ENCODE results near the gene SEC31B.

The SEC31B gene, protein sequence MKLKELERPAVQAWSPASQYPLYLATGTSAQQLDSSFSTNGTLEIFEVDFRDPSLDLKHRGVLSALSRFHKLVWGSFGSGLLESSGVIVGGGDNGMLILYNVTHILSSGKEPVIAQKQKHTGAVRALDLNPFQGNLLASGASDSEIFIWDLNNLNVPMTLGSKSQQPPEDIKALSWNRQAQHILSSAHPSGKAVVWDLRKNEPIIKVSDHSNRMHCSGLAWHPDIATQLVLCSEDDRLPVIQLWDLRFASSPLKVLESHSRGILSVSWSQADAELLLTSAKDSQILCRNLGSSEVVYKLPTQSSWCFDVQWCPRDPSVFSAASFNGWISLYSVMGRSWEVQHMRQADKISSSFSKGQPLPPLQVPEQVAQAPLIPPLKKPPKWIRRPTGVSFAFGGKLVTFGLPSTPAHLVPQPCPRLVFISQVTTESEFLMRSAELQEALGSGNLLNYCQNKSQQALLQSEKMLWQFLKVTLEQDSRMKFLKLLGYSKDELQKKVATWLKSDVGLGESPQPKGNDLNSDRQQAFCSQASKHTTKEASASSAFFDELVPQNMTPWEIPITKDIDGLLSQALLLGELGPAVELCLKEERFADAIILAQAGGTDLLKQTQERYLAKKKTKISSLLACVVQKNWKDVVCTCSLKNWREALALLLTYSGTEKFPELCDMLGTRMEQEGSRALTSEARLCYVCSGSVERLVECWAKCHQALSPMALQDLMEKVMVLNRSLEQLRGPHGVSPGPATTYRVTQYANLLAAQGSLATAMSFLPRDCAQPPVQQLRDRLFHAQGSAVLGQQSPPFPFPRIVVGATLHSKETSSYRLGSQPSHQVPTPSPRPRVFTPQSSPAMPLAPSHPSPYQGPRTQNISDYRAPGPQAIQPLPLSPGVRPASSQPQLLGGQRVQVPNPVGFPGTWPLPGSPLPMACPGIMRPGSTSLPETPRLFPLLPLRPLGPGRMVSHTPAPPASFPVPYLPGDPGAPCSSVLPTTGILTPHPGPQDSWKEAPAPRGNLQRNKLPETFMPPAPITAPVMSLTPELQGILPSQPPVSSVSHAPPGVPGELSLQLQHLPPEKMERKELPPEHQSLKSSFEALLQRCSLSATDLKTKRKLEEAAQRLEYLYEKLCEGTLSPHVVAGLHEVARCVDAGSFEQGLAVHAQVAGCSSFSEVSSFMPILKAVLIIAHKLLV

GRCh38 chr10:100519311-100520051 lies at the start of gene SEC31B:
Gene SEC31B (minus strand): TSS chr10:100519861. CDS start chr10:100516952, 2,909 bp downstream.
- H3K27me3 Mint-ChIP-seq: no peaks in the 10 kb centered on the region
- no peak within 1 kb of the TSS for H3K4me3 Mint-ChIP-seq
- H3K27ac Mint-ChIP-seq: peak within 1 kb of the TSS; percentile 24
- no peaks in the 10 kb centered on the region for H3K9me3 Mint-ChIP-seq (ENCODE audit: low read depth)
- peaks cover 21% of the 10 kb centered on the region for H3K4me1 Mint-ChIP-seq (ENCODE audit: low read depth)
- H3K36me3 Mint-ChIP-seq: peaks cover 7% of the 10 kb centered on the region

GRCh38 chr10:100568912-100569311 lies 49.3 kb upstream of the SEC31B start:
- Mint-ChIP-seq H3K4me1 (ENCODE audit: low read depth) (no peaks in the 10 kb centered on the region), H3K9me3 (ENCODE audit: low read depth) (no peaks in the 10 kb centered on the region), H3K36me3 (no peaks in the 10 kb centered on the region), H3K27ac (no peak overlapping the region), H3K4me3 (no peak overlapping the region), H3K27me3 (peaks cover 24% of the 10 kb centered on the region)

DNA sequence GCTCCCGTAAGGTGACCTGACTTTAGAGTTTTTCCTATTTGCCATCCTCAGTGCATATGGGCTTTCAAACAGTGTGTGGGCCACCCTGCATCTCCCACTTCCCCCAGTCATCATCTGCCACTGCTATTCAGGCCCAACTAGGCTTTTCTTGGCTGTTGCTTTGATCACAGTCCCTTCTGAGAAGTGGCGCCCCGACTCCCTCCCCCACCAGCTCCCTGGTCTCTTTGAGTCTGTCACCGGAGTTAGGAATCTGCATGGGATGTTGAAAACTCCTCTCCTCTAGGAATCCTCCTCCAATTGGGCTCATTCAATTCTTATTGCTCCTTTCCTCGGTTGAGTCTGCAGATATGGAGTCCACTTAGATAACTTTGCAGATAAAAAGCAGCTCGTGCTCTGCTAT lies 48.2 kb upstream of the SEC31B start:
- H3K27me3 Mint-ChIP-seq: peaks cover 20% of the 10 kb centered on the region
- no peaks in the 10 kb centered on the region for H3K9me3 Mint-ChIP-seq (ENCODE audit: low read depth)
- H3K4me3 Mint-ChIP-seq: no peak overlapping the region
- no peaks in the 10 kb centered on the region for H3K36me3 Mint-ChIP-seq
- no peak overlapping the region for H3K27ac Mint-ChIP-seq
- peaks cover 2% of the 10 kb centered on the region for H3K4me1 Mint-ChIP-seq (ENCODE audit: low read depth)

DNA sequence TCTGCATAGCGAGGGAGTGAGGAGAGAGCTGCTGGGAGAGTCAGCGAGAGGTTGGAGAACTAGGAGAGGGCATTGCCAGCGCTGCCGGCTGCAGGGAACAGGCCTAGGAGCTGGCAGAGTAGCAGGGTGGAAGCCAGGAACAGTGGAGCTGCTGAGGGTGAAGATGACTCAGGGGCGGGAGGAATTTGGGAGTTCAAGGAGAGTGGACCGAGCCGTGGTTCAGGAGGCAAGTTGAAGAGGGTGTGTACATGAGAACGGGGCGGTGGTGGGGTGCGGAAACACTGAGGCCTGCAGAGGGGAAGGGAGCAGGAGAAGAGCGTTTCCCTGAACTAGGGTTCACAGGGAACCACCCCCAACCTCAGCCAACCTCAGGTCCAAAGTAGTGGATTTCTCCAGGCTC lies 47.6 kb upstream of the SEC31B start:
- H3K4me1 Mint-ChIP-seq (ENCODE audit: low read depth): peaks cover 4% of the 10 kb centered on the region
- H3K4me3 Mint-ChIP-seq: no peak overlapping the region
- no peaks in the 10 kb centered on the region for H3K36me3 Mint-ChIP-seq
- no peak overlapping the region for H3K27ac Mint-ChIP-seq
- H3K9me3 Mint-ChIP-seq (ENCODE audit: low read depth): no peaks in the 10 kb centered on the region
- peaks cover 19% of the 10 kb centered on the region for H3K27me3 Mint-ChIP-seq

DNA sequence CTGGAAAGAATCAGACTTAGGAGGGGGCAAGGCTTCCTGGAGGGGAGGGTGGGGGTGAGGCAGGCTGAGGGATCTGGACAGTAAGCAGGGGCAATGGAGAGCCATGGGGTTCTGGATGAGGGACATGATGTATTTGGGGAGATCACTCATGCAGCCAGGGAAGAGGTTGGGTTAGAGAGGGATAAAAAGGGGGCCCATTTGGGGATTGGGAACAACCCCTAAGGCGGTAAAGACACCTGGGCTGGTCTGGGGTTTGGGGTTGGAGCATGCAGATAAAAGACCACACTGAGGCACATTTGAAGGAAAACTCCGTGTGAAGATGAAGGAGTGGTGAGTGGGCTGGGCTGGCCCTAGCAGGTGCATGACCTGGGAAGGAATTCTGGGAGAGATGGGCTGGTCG lies 46.9 kb upstream of the SEC31B start:
- peaks cover 9% of the 10 kb centered on the region for H3K4me1 Mint-ChIP-seq (ENCODE audit: low read depth)
- H3K36me3 Mint-ChIP-seq: no peaks in the 10 kb centered on the region
- peaks cover 19% of the 10 kb centered on the region for H3K27me3 Mint-ChIP-seq
- H3K27ac Mint-ChIP-seq: no peak overlapping the region
- H3K4me3 Mint-ChIP-seq: no peak overlapping the region
- no peaks in the 10 kb centered on the region for H3K9me3 Mint-ChIP-seq (ENCODE audit: low read depth)

GRCh38 chr10:100565206-100565985 lies 45.7 kb upstream of the SEC31B start:
- Mint-ChIP-seq H3K36me3 (no peaks in the 10 kb centered on the region), H3K4me3 (no peak overlapping the region), H3K27me3 (peaks cover 19% of the 10 kb centered on the region), H3K4me1 (ENCODE audit: low read depth) (peaks cover 13% of the 10 kb centered on the region), H3K9me3 (ENCODE audit: low read depth) (no peaks in the 10 kb centered on the region), H3K27ac (no peak overlapping the region)

DNA sequence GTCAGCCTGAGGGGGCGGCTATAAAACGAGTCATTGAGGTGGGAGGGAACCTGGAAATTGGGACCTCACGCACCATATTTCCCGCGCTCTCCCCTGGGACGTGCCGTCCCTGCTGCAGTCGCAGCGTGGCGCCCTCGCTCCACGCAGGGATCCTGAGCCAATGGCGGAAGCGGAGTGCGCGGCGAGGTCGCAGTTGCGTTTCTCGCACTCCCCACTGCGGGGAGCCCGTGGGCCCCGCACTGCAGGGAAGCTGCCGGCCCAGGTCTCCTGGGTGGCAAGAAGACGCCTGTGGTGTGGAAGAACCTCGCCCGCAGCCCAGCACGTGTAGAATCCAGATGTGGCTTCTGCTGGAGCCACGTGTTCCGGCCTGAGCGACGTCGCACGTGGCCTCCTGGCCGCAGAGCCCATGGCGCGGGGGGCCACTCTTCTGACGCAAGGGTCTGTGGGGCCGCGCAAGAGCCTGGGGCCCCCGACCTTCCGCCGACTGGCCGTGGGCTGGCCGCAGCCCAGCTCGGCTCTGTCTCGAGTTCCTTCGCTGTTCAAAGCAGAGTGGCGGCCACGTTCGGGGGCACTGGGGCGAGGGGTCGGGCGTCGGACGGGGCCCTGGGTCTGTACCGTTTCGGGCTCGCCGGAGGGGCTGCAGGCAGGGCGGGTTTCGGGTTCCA lies 42.5 kb upstream of the SEC31B start:
- peak overlapping the region; percentile 22 for H3K4me3 Mint-ChIP-seq
- peaks cover 13% of the 10 kb centered on the region for H3K4me1 Mint-ChIP-seq (ENCODE audit: low read depth)
- H3K36me3 Mint-ChIP-seq: no peaks in the 10 kb centered on the region
- H3K27ac Mint-ChIP-seq: no peak overlapping the region
- H3K9me3 Mint-ChIP-seq (ENCODE audit: low read depth): no peaks in the 10 kb centered on the region
- peaks cover 13% of the 10 kb centered on the region for H3K27me3 Mint-ChIP-seq

GRCh38 chr10:100561005-100561404 lies 41.3 kb upstream of the SEC31B start:
- Mint-ChIP-seq H3K9me3 (ENCODE audit: low read depth) (no peaks in the 10 kb centered on the region), H3K36me3 (no peaks in the 10 kb centered on the region), H3K4me1 (ENCODE audit: low read depth) (peaks cover 13% of the 10 kb centered on the region), H3K27ac (no peak overlapping the region), H3K27me3 (peaks cover 4% of the 10 kb centered on the region), H3K4me3 (no peak overlapping the region)

DNA sequence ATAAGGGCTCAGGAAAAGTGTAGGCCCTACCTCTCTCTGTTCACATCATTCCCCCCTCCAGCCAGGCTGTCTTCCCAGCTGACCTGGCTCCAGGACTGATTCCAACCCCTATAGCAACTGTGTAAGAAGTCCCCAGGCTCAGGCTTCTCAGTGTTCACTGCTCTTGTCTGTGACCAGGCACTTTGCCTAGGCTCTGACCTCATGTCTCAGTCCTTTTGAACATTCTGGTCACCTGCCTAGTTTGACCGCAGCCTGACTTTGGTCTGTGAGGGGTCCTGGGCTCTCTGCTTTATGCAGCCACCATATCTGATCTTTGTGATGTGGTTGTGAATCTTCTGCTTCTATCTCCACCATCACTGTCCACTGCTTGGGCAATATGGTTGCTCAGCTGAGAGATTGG lies 40.6 kb upstream of the SEC31B start:
- Mint-ChIP-seq H3K9me3 (ENCODE audit: low read depth) (no peaks in the 10 kb centered on the region), H3K36me3 (no peaks in the 10 kb centered on the region), H3K4me1 (ENCODE audit: low read depth) (peaks cover 13% of the 10 kb centered on the region), H3K4me3 (no peak overlapping the region), H3K27me3 (peaks cover 3% of the 10 kb centered on the region), H3K27ac (no peak overlapping the region)

- H3K36me3 Mint-ChIP-seq: no peaks in the 10 kb centered on the region
- H3K4me1 Mint-ChIP-seq (ENCODE audit: low read depth): no peaks in the 10 kb centered on the region
- no peaks in the 10 kb centered on the region for H3K9me3 Mint-ChIP-seq (ENCODE audit: low read depth)
- H3K27ac Mint-ChIP-seq: no peak overlapping the region
- H3K4me3 Mint-ChIP-seq: no peak overlapping the region
- H3K27me3 Mint-ChIP-seq: no peaks in the 10 kb centered on the region
Observed at GRCh38 chr10:100554902-100555301, 35.2 kb upstream of the SEC31B start.

- Mint-ChIP-seq H3K36me3 (peaks cover 2% of the 10 kb centered on the region), H3K4me3 (no peak overlapping the region), H3K27ac (no peak overlapping the region), H3K27me3 (no peaks in the 10 kb centered on the region), H3K4me1 (ENCODE audit: low read depth) (no peaks in the 10 kb centered on the region), H3K9me3 (ENCODE audit: low read depth) (no peaks in the 10 kb centered on the region)
Observed at GRCh38 chr10:100553929-100554328, 34.3 kb upstream of the SEC31B start.

DNA sequence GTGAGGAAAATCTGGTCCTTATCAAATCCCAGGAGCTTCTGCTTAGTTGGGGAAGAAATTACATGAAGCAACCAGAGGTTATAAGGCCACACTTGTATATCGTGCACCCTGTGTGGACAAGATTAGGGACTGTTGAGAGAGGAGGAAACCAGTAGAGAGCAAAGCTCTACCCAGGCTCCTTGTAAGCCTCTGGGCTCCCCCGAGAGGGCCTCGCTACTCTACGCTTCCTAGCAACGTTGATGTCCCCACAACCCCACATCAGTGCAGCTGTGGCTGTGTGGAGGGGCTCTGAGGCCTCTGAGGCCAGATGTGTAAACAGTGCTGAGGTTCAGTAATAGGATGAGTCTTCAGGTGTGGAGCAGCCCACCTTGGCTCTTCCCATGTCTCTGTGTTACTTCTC lies 32.1 kb upstream of the SEC31B start:
- H3K27ac Mint-ChIP-seq: no peak overlapping the region
- no peak overlapping the region for H3K4me3 Mint-ChIP-seq
- peaks cover 6% of the 10 kb centered on the region for H3K36me3 Mint-ChIP-seq
- H3K4me1 Mint-ChIP-seq (ENCODE audit: low read depth): no peaks in the 10 kb centered on the region
- no peaks in the 10 kb centered on the region for H3K9me3 Mint-ChIP-seq (ENCODE audit: low read depth)
- H3K27me3 Mint-ChIP-seq: no peaks in the 10 kb centered on the region

GRCh38 chr10:100551196-100551595 lies 31.5 kb upstream of the SEC31B start:
- Mint-ChIP-seq H3K4me1 (ENCODE audit: low read depth) (no peaks in the 10 kb centered on the region), H3K4me3 (no peak overlapping the region), H3K9me3 (ENCODE audit: low read depth) (no peaks in the 10 kb centered on the region), H3K36me3 (peaks cover 6% of the 10 kb centered on the region), H3K27ac (no peak overlapping the region), H3K27me3 (no peaks in the 10 kb centered on the region)

Measured in activated naive CD8-positive, alpha-beta T cell (primary cell).